Mesodermal cell (in vitro differentiated cells): ENCODE measurements around the gene CTDSPL2.

Experiments used
- H3K27ac ChIP-seq: 2 replicates; pipeline ENCODE4 v1.7.0; 2013; ENCODE audit warnings: mild to moderate bottlenecking, low read depth, low read length, moderate library complexity; ENCODE audit not compliant: severe bottlenecking
- H3K36me3 ChIP-seq: 2 replicates; pipeline ENCODE4 v1.7.1; 2013; ENCODE audit warnings: mild to moderate bottlenecking, low read length, moderate library complexity; ENCODE audit not compliant: control insufficient read depth, insufficient read depth
- H3K4me1 ChIP-seq: one replicate; pipeline ENCODE4 v1.7.1; 2013; ENCODE audit warnings: mild to moderate bottlenecking, low read length; ENCODE audit not compliant: insufficient read depth, control insufficient read depth, poor library complexity, severe bottlenecking
- H3K4me3 ChIP-seq: 2 replicates; pipeline ENCODE4 v1.7.0; 2013; ENCODE audit warnings: low read length, control low read depth, mild to moderate bottlenecking; ENCODE audit not compliant: insufficient read depth, poor library complexity, severe bottlenecking; ENCODE audit errors: extremely low read depth
- H3K9me3 ChIP-seq: 2 replicates; pipeline ENCODE4 v1.7.1; 2013; ENCODE audit warnings: mild to moderate bottlenecking, low read length, moderate library complexity; ENCODE audit not compliant: control insufficient read depth
- WGBS, 2 experiments: methylation state at CpG; one replicate each; pipeline ENCODE4 v1.1.5; 2013; ENCODE audit warnings: missing lambda C conversion rate in 2 of 2; ENCODE audit not compliant: insufficient coverage in 2 of 2; 5-methylcytosine and 5-hydroxymethylcytosine counted together

Gene CTDSPL2

DNA sequence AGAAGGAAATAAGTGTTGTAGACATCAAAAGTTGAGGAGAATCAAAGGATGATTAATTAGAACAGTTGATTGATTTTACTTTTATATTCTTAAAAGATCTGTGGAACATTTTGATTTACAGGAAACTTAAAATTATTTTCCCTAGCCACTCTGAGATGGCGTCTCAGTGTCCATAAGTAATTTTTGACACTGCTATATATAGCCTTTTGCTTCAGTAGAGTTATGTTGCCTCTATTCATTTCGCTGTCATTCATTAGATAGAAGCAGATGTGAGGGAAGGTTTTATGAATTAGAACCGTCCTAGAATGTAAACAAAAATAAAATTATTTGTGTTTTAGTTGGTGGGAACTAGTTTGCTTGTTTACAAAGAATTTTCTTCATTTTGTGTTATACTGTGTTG, 58.5 kb downstream of the CTDSPL2 start:
- no peak overlapping the region for H3K4me3 ChIP-seq
- H3K36me3 ChIP-seq: peaks cover 38% of the 10 kb centered on the region
- H3K9me3 ChIP-seq: no peaks in the 10 kb centered on the region
- H3K27ac ChIP-seq: no peak overlapping the region
- 80 to 100% methylated on average over 1 of the region's 3 CpGs for WGBS, 2 experiments
- H3K4me1 ChIP-seq: peaks cover 5% of the 10 kb centered on the region

DNA sequence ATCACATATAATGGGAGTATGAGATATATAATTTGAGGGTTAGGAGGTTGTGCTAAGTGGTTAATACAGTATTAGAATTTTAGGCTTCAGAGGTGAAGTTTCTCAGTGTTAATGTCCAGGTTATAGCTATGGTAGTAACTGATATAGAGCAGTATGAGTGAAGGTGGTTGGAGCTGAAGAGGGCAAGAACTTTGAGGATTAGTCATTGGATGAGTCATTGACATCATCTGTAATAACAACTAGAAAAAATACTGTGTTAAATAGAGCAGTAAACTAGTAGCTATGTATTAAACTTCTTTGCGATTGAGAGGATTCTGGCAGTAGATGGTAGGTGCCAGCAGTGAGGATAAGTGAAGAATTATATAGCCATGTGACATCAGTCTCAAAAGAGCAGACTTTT, 62.0 kb downstream of the CTDSPL2 start:
- H3K4me3 ChIP-seq: no peak overlapping the region
- no peak overlapping the region for H3K27ac ChIP-seq
- WGBS, 2 experiments: 92 to 100% methylated on average over 1 of the region's 1 CpG
- no peaks in the 10 kb centered on the region for H3K9me3 ChIP-seq
- H3K4me1 ChIP-seq: peaks cover 5% of the 10 kb centered on the region
- H3K36me3 ChIP-seq: peaks cover 59% of the 10 kb centered on the region

DNA sequence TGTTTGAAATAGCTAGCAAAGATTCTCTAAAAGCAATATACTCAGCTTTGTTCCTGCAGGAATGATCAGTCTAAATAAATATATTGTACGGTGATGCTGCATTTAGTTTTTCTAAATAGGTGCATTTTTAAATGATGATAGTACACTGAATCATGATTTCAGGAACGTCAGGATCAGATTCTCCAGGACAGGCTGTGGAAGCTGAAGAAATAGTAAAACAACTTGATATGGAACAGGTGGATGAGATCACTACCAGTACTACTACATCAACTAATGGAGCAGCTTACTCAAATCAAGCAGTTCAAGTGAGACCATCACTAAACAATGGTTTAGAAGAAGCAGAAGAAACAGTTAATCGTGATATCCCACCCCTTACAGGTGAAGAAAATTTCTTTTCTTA, 63.2 kb downstream of the CTDSPL2 start:
- Histone ChIP-seq H3K27ac (no peak overlapping the region), H3K4me1 (peaks cover 5% of the 10 kb centered on the region), H3K36me3 (peaks cover 62% of the 10 kb centered on the region), H3K4me3 (no peak overlapping the region), H3K9me3 (no peaks in the 10 kb centered on the region)
- 83 to 100% methylated on average over 1 to 2 of the region's 3 CpGs for WGBS, 2 experiments

DNA sequence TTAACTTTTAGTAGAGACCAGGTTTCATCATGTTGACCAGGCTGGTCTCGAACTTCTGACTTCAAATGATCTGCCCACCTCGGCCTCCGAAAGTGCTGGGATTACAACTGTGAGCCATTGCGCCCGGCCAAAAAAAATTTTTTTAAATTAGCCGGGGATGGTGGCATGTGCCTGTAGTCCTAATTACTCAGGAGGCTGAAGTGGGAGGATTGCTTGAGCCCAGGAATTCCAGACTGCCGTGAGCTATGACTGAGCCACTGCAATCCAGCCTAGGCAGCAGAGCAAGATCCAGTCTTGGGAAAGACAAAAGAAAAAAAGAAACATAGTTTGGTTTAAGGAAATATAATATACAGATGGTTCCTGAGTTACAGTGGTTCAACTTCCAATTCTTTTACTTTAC, 64.6 kb downstream of the CTDSPL2 start:
- Histone ChIP-seq H3K4me1 (peaks cover 5% of the 10 kb centered on the region), H3K4me3 (no peak overlapping the region), H3K9me3 (no peaks in the 10 kb centered on the region), H3K27ac (no peak overlapping the region), H3K36me3 (peaks cover 63% of the 10 kb centered on the region)
- WGBS, 2 experiments: 93 to 95% methylated on average over 7 of the region's 7 CpGs

DNA sequence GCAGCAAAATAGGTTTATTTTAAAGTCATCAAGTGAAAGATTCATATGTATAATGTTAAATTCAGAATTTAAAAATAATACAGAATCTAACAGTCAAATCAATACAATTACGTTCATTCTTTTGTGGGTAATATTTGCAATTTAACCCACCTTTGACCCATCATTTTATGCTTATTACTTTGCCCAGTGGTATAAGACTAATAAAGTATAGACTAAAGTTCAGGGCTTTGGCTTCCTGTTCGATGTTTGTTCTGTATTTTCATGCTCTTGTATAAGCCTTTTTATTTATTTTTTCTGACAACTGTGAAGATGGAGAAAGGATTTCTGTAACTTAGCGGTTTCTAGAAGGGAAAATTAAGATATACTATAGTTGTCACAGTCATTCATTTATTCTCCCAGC, 65.2 kb downstream of the CTDSPL2 start:
- no CpG with 5 or more reads among the region's 3 CpGs for WGBS, 2 experiments
- H3K9me3 ChIP-seq: no peaks in the 10 kb centered on the region
- H3K36me3 ChIP-seq: peaks cover 59% of the 10 kb centered on the region
- peaks cover 5% of the 10 kb centered on the region for H3K4me1 ChIP-seq
- H3K4me3 ChIP-seq: no peak overlapping the region
- no peak overlapping the region for H3K27ac ChIP-seq

DNA sequence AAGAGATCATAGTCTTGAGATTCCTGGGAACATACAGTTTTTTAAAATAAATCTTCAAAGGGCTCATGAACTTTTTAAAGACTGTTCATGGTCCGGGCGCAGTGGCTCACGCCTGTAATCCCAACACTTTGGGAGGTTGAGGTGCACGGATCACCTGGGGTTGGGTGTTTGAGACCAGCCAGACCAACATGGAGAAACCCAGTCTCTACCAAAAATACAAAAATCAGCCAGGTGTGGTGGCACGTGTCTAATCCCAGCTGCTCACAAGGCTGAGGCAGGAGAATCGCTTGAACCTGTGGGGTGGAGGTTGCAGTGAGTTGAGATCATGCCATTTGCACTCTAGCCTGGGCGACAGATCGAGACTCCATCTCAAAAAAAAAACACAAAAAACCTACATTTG, 68.1 kb downstream of the CTDSPL2 start:
- Histone ChIP-seq H3K27ac (no peak overlapping the region), H3K36me3 (peaks cover 56% of the 10 kb centered on the region), H3K4me3 (no peak overlapping the region), H3K9me3 (no peaks in the 10 kb centered on the region), H3K4me1 (no peaks in the 10 kb centered on the region)
- WGBS, 2 experiments: 83 to 100% methylated on average over 2 to 4 of the region's 8 CpGs

GRCh38 chr15:44500555-44500954, 73.1 kb downstream of the CTDSPL2 start:
- H3K27ac ChIP-seq: no peak overlapping the region
- no peak overlapping the region for H3K4me3 ChIP-seq
- no peaks in the 10 kb centered on the region for H3K4me1 ChIP-seq
- WGBS, 2 experiments: 83 to 95% methylated on average over 1 to 2 of the region's 3 CpGs
- H3K9me3 ChIP-seq: no peaks in the 10 kb centered on the region
- H3K36me3 ChIP-seq: peaks cover 48% of the 10 kb centered on the region

DNA sequence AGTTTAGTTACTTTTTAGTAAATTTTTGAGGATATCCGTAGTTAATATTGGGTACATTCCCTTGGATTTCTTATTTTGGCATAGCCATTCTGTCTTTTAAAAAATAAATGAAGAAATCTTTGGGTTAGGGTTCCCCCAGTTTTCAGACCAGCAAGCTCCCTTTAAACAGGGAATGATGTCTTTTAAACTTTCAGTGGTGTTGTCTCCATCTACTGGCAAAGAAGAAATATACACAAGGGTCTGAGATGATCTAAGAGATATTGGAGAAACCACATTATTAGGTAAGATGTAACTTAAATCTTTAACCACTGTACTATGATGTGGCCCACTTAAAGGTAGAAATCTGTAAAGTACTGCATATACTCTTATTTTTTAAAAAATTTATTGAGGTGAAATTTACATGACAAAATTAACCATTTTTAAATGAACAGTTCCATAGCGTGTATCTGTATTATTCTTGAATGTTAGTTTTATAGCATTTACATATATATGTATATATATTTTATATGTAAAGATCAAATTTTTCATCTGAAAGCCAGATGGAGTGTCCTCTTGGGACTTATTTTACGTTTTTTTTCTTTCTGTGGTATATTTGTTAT, 74.4 kb downstream of the CTDSPL2 start:
- WGBS, 2 experiments: no CpG with 5 or more reads among the region's 3 CpGs
- no peaks in the 10 kb centered on the region for H3K4me1 ChIP-seq
- no peak overlapping the region for H3K4me3 ChIP-seq
- no peaks in the 10 kb centered on the region for H3K9me3 ChIP-seq
- peaks cover 47% of the 10 kb centered on the region for H3K36me3 ChIP-seq
- H3K27ac ChIP-seq: no peak overlapping the region

GRCh38 chr15:44516436-44516835, 89.0 kb downstream of the CTDSPL2 start:
- Histone ChIP-seq H3K36me3 (peaks cover 31% of the 10 kb centered on the region), H3K27ac (no peak overlapping the region), H3K4me3 (no peak overlapping the region), H3K9me3 (no peaks in the 10 kb centered on the region), H3K4me1 (no peaks in the 10 kb centered on the region)

GRCh38 chr15:44519537-44519936, 92.1 kb downstream of the CTDSPL2 start:
- 92 to 96% methylated on average over 4 of the region's 6 CpGs for WGBS, 2 experiments
- Histone ChIP-seq H3K27ac (no peak overlapping the region), H3K9me3 (no peaks in the 10 kb centered on the region), H3K36me3 (peaks cover 49% of the 10 kb centered on the region), H3K4me3 (no peak overlapping the region), H3K4me1 (no peaks in the 10 kb centered on the region)

GRCh38 chr15:44525018-44525417, 97.6 kb downstream of the CTDSPL2 start:
- H3K4me1 ChIP-seq: no peaks in the 10 kb centered on the region
- no peak overlapping the region for H3K27ac ChIP-seq
- no peak overlapping the region for H3K4me3 ChIP-seq
- H3K36me3 ChIP-seq: peaks cover 38% of the 10 kb centered on the region
- H3K9me3 ChIP-seq: no peaks in the 10 kb centered on the region
- 100% methylated on average over 1 of the region's 1 CpG; no CpG with 5 or more reads in 1 of the 2 experiments for WGBS, 2 experiments
